NCI-H2227 (cell line): Measurements from ENCODE around the gene TIMP1.

ENCODE experiments used
- DNase-seq: peaks from one replicate; lab custom pipeline; 2025; ENCODE audit not compliant: unreplicated experiment; lab: John Stamatoyannopoulos, UW

TIMP1 gene

DNA sequence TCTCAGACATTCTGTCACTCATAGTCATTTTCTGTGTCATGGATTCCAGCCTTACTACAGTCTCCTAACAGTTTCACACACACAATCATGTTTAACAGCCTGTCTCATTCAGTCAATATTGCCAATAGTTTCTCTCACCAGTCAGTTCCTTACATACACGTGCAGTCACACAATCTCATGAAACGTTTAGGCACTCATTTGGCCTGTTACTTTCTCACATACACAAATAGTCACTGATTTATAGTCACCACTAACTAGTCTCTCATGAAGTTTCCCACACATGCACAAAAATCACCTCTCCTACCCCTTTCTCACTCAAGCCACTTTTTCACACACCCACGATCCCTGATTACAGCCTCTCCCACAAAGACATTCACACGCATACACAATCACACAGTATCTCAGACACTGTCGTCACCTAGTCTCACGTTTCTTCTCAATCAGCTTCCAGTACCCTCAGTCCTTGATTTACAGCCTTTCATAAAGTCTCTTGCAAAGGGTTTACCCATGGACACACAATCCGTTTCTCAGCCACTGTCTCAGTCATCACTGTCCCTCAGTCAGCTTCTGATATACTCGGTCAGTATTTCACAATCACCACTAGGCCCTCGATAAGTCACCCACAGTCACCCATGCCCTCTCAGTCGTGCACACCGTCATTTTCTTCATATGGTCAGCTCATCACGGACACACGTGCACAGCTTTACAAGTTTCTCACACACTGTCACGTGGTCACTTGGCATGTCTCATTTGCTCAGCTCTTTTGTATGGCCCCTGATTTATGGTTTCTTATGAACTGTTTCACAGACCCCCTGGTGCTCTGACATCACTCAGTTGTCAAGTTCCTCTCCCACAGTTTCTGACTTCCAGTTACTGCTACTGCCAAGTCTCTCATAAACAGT lies 51.7 kb downstream of the TIMP1 start:
- DNase-seq: no peak

DNA sequence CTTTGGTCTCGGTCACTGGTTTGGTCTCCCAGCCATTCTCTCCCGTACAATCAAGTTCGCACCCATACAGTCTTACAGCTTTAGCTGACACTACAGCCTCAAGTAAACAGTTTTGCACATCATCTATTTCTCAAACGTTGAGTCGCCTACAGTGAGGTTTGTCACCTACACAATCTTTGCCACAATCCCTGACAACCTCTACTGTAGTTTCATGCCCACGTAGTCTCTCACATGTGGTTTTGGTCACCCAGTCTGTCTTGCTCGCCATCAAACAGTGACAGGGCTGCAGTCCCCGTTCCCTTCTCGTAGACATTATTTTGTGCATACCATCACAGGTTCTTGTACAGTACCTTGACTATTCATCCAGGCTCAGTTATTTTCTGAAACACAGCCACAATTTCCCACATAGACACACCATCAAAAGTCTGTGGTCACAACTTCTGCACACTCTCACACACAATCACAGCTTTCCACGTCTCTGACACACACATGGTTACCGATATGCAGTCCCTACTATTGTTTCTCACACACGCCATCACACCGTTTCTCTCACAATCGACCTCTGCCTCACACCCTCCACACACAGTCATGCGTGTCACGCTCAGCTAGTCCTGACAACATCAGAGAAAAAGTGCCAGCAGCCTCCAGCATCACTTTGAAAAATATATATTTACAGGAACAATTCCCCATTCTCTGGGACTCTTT lies 52.8 kb downstream of the TIMP1 start:
- no peak for DNase-seq
